Naive B cell (primary cell): Measurements from ENCODE around the gene SWT1. TPM values are rescaled to one million over a fixed set of nuclear protein-coding genes. Genes with fewer than 3 reads are reported as not detected.
A peak's percentile ranks its signal among the peaks of the same experiment; 100 is the strongest.

Source experiments
- ATAC-seq, 2 donors: fragments of 150-1000 bp; cut with Tn5 transposase; 2 replicates each; pipeline ENCODE4 v1.10.0; 2021; ENCODE audit warnings: low read depth in 2 of 2, mild to moderate bottlenecking in 2 of 2, moderate library complexity in 2 of 2
- DNase-seq: peaks from one replicate; pipeline ENCODE4 v3.0.0; 2022
- H3K27ac Mint-ChIP-seq, 6 donors: one replicate each; pipeline ENCODE4 v1.8.0; 2020 to 2022; ENCODE audit warnings: mild to moderate bottlenecking in 6 of 6, mixed read lengths in 6 of 6, moderate library complexity in 5 of 6, inconsistent platforms in 2 of 6
- H3K27me3 Mint-ChIP-seq, 3 donors: one replicate each; pipeline ENCODE4 v1.8.0; 2021 to 2022; ENCODE audit warnings: mixed read lengths in 3 of 3, mild to moderate bottlenecking in 1 of 3
- H3K36me3 Mint-ChIP-seq, 2 donors: one replicate each; pipeline ENCODE4 v1.8.0; 2020 to 2022; ENCODE audit warnings: mixed read lengths in 2 of 2, inconsistent platforms in 1 of 2, mild to moderate bottlenecking in 1 of 2
- H3K4me1 Mint-ChIP-seq, 3 donors: one replicate each; pipeline ENCODE4 v1.8.0; 2020 to 2022; ENCODE audit warnings: mixed read lengths in 3 of 3, inconsistent platforms in 1 of 3, mild to moderate bottlenecking in 1 of 3, moderate library complexity in 1 of 3
- H3K4me3 Mint-ChIP-seq, 8 donors: one replicate each; pipeline ENCODE4 v1.8.0; 2020 to 2022; ENCODE audit warnings: mild to moderate bottlenecking in 8 of 8, mixed read lengths in 8 of 8, moderate library complexity in 8 of 8, inconsistent platforms in 2 of 8
- H3K9me3 Mint-ChIP-seq, 7 donors: one replicate each; pipeline ENCODE4 v1.8.0; 2020 to 2022; ENCODE audit warnings: mixed read lengths in 7 of 7, mild to moderate bottlenecking in 5 of 7, inconsistent platforms in 2 of 7, moderate library complexity in 1 of 7
- polyA plus RNA-seq, 6 donors: library from polyadenylated mRNA; unstranded; fragments of 300-500 nt; fragmentation: Illumina TruSeq; gene quantifications; one replicate each; pipeline ENCODE4 v1.2.3, GENCODE V29; 2021; ENCODE audit warnings: low read depth in 6 of 6

Gene SWT1, protein sequence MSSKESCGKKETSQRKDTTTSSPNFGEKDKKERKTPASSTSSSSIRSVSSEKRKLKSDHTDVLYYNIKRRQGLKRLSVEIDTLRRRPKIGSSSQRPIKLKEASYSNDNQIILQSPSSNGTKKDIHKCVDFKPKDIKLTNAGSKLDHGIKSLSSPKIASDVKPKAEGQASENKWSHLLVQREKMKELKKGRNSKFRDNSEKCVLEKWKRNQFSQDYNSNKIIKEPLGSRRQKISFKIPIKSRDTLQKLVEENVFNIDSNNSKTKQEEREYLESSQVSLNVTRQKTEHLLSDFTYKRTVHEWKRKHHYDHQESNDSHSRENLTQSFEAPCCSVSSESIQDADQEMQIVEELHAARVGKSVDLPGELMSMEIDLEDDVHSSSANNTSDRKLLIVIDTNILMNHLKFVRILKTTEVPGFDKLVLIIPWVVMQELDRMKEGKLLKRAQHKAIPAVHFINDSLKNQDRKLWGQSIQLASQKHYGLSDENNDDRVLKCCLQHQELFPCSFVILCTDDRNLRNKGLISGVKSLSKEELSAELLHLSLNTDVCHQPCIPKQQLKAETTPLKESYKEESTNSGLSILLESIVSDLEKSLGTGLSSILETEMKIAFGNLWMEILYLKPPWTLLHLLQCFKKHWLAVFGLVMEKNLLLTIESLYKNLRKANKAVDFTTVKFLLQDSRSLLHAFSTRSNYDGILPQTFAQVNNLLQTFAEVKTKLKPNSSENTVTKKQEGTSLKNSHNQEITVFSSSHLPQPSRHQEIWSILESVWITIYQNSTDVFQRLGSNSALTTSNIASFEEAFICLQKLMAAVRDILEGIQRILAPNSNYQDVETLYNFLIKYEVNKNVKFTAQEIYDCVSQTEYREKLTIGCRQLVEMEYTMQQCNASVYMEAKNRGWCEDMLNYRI
- polyA plus RNA-seq: 1 to 10 TPM; 4.0 to 6.8 (median 5.3) TPM

DNA sequence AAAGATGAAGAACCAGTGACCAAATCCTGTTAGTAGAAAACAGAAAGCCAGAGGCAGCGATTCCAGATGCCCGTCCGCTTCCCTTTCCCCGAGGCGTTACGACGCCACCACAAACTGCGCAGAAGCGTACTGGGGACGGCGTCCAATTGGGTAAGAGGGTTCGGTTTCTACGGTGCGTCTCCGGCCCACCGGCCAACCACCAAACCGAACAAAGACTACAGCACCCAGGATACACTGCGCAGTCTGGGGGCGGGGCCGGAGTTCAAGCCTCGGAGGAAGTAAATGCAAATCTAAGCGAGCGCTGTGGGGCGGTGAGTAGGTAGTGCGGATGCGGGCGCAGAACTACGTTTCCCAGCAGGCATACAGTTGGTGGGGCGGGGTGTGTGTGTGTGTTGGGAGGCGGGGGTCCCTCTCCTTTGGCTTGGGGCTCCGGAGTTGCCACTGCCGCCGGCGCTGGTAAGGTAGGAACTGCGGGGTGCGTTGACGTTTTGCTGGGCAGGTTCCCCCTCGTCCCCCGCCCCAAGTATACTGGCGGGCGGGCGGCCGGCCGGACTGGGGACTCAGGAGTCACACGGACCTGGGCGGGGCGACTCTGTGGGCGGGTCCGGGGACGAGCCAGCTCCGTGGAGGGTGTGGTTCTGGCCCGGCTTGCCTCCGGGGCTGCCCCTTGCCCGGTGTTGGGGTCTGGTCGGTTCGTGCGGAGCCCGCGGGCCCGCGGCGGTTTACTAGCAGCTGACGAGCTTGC is at the start of gene SWT1, which contains the start of gene TRMT1L:
SWT1 (plus strand) TSS at position 314 of the 745 bp plus-strand sequence. CDS start 3,675 bp downstream, outside the sequence.
TRMT1L (minus strand) TSS at position 100 of the 745 bp plus-strand sequence. CDS start 241 bp downstream, outside the sequence.
- peaks cover 25 to 45% (median 36%) of the 10 kb centered on the region in 3 donors for H3K4me1 Mint-ChIP-seq
- peak; percentile 99 for DNase-seq
- H3K27me3 Mint-ChIP-seq: no peaks in the 10 kb centered on the region
- peak within 1 kb of the TSS; percentile 92 to 100 (median 99) for H3K4me3 Mint-ChIP-seq
- peak within 1 kb of the TSS; percentile 99 to 100 (median 100) for H3K27ac Mint-ChIP-seq
- peak; percentile 77 to 79 for ATAC-seq
- H3K9me3 Mint-ChIP-seq: no peaks in the 10 kb centered on the region
- H3K36me3 Mint-ChIP-seq: peaks cover 0 to 8% of the 10 kb centered on the region in 2 donors

DNA sequence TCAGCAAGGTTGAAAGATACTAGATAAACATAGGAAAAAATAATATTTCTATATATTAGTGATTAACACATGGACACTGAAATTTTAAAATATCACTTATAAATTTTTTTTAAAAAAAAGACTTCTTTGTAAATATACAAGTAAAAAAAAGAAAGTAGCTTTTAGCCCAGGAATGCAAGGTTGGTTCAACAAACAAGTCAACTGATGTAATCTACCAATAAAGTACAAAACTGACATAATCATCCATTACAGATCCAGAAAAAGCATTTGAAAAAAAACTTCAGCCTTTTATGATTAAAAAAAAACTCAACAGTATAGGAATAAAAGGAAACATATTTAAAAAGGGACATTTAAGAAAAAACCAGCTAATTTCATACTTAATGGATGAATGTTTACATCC is 48.6 kb upstream of the SWT1 start:
- H3K27me3 Mint-ChIP-seq: no peaks in the 10 kb centered on the region

DNA sequence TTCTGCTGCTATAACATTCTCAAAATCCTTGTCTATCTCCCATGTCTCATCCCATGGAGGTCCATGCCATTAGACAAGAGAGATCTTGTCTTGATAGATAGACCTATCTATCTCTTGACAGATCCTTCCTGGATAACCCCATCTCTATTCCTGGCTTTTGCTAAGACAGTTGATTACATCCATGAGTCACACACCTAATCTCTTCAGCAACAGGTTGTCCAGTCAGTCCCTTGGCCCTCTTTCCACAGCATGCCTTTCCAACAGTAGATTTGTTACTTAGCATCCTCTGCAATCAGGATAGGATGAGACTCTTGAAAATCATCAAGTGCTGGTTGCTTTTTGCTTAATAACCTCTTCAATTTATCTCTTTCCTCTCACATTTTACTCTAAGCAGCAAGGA is 46.8 kb upstream of the SWT1 start:
- Mint-ChIP-seq H3K27ac (no peak overlapping the region), H3K4me3 (no peak overlapping the region), H3K36me3 (peaks cover 10 to 19% of the 10 kb centered on the region in 2 donors), H3K27me3 (no peaks in the 10 kb centered on the region), H3K9me3 (peaks cover 10 to 50% (median 27%) of the 10 kb centered on the region in 7 donors), H3K4me1 (no peaks in the 10 kb centered on the region)
- no peak for DNase-seq
- ATAC-seq: no peak

More for the DNA sequence above, 48.6 kb upstream of the SWT1 start:
- ATAC-seq (no peak), DNase-seq (no peak)
- Mint-ChIP-seq H3K4me3 (no peak overlapping the region), H3K27ac (no peak overlapping the region), H3K4me1 (no peaks in the 10 kb centered on the region), H3K9me3 (peaks cover 10 to 50% (median 27%) of the 10 kb centered on the region in 7 donors), H3K36me3 (peaks cover 19% of the 10 kb centered on the region in 2 donors)

DNA sequence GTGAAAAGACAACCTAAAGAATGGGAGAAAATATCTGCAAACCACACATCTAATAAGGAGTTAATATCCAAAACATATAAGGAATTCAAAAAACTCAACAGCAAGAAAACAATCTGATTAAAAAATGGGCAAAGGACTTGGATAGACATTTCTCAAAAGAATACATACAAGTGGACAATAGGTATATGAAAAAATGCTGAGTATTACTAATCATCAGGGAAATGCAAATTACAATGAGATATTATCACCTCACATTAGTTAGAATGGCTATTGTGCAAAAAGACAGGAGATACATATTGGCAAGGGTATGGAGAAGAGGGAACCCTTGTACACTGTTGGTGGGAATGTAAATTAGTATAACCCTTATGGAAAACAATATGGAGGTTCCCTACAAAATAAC is 45.1 kb upstream of the SWT1 start:
- Mint-ChIP-seq H3K4me3 (no peak overlapping the region), H3K9me3 (peaks cover 10 to 42% (median 24%) of the 10 kb centered on the region in 7 donors), H3K36me3 (peaks cover 9 to 13% of the 10 kb centered on the region in 2 donors), H3K27me3 (no peaks in the 10 kb centered on the region), H3K27ac (peak overlapping the region in 1 of 6 donors; percentile 69), H3K4me1 (no peaks in the 10 kb centered on the region)
- ATAC-seq: no peak
- no peak for DNase-seq

DNA sequence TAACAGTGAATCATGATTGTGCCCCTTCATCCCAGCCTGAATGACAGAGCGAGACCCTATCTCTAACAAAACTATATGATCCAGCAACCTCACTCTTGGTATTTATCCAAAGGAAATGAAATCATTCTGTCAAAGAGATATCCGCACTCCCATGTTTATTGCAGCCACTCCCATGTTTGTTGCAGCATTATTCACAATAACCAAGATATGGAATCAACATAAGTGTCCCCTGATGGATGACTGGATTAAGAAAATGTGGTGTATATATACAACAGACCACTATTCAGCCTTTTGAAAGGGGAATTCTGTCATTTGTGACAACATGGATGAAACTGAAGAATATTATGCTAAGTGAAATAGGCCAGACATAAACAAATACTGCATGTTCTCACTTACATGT is 44.6 kb upstream of the SWT1 start:
- Mint-ChIP-seq H3K36me3 (peaks cover 9 to 18% of the 10 kb centered on the region in 2 donors), H3K4me3 (no peak overlapping the region), H3K4me1 (no peaks in the 10 kb centered on the region), H3K9me3 (peaks cover 10 to 37% (median 22%) of the 10 kb centered on the region in 7 donors), H3K27me3 (no peaks in the 10 kb centered on the region), H3K27ac (peak overlapping the region in 1 of 6 donors; percentile 69)
- no peak for DNase-seq
- ATAC-seq: no peak

DNA sequence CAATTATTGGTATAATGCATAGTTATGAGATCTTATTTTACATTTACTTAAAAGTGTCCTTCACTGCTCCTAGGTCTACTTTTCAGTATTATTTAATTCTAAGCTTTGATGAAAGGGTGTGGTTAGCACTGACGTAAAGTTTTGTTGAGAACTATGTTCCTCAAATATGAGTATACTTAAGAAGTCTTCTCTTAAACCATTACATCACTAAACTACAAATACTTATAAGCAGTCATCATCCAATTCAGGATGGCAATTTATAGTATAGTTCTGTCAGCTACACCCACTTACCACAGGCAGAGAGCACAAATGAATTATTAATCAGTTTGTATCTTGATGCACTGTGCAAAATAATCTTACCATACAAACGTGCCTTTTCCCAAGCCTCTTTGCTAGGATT is 27.3 kb upstream of the SWT1 start:
- ATAC-seq: no peak
- Mint-ChIP-seq H3K36me3 (peaks cover 29 to 30% of the 10 kb centered on the region in 2 donors), H3K27me3 (no peaks in the 10 kb centered on the region), H3K27ac (peak overlapping the region in 1 of 6 donors; percentile 85), H3K4me1 (no peaks in the 10 kb centered on the region), H3K4me3 (no peak overlapping the region), H3K9me3 (peaks cover 0 to 11% (median 5%) of the 10 kb centered on the region in 7 donors)
- no peak for DNase-seq

DNA sequence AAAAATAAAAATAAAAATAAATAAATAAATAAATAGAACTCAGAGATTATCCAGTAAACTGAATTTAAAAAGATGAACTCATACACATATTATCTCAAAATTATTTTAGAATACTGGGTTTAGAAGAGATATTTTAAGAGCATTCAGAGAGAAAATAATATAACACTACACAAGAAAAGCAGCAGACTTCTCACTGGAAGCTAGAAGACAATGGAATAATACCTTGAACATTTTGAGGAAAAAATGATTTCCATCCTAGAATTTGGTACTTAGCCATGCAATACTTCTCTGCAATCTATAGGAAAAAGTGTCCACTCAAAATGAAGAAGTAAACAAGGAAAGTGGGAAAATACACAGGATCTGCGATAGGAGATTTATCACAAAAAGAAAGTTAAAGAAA is 24.4 kb upstream of the SWT1 start:
- DNase-seq: no peak
- no peak overlapping the region for H3K4me3 Mint-ChIP-seq

DNA sequence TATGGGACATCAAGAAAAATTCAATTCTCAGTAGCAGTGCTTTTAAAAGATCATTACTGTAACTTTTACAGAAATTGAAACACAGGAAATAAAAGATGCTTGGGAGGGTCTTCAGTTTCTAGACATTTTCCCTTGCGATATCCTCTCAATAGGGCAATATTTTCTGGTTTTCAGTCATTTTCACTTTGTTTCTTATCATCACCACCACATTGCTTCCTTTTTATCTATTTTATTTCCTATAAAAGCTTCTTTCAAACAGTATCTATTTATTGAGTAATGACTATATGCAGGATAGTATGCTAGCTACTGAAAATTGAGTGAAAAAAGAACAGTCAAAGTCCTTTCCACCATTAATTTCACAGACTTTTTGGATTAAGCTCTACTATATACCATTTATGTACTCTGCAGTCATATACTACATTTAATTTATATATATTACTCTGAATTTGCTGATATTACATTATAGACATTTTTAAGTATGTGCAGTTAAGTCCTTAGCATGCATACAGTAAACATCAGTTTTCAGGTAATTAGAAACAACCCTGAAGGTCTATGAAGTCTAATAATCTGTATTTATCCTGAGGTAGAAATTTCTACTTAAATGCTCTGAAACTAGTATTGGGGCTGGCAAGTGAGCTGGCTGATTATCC is 18.9 kb upstream of the SWT1 start:
- no peak overlapping the region for H3K4me3 Mint-ChIP-seq
- H3K4me1 Mint-ChIP-seq: no peaks in the 10 kb centered on the region
- DNase-seq: no peak
- peaks cover 12 to 19% of the 10 kb centered on the region in 2 donors for H3K36me3 Mint-ChIP-seq
- no peak for ATAC-seq
- H3K9me3 Mint-ChIP-seq: peaks cover 0 to 5% (median under 1%) of the 10 kb centered on the region in 7 donors
- H3K27me3 Mint-ChIP-seq: no peaks in the 10 kb centered on the region
- peak overlapping the region in 1 of 6 donors; percentile 63 for H3K27ac Mint-ChIP-seq

More for the DNA sequence above, 24.4 kb upstream of the SWT1 start:
- ATAC-seq: no peak
- Mint-ChIP-seq H3K27me3 (no peaks in the 10 kb centered on the region), H3K9me3 (peaks cover 0 to 11% (median 5%) of the 10 kb centered on the region in 7 donors), H3K27ac (no peak overlapping the region), H3K36me3 (peaks cover 23 to 29% of the 10 kb centered on the region in 2 donors), H3K4me1 (no peaks in the 10 kb centered on the region)

DNA sequence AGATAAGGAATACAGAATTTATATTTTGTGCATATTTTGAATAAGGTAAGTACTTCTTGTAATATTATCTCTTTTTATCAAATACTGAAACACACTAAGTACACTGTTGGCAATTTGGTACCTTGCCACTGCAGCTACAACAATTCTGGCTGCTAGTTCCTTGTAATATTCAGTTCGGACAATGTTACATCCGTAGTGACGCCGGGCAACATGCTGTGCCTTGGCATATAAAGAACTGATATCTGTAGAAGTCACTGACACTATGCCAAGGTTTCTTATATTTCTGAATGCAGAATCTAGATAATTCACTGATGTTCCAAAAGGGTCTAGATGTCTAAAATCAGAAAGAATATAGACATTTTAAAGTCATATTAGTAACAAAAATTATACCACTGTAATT is 17.7 kb upstream of the SWT1 start:
- no peaks in the 10 kb centered on the region for H3K4me1 Mint-ChIP-seq
- no peak for ATAC-seq
- H3K27ac Mint-ChIP-seq: no peak overlapping the region
- H3K36me3 Mint-ChIP-seq: peaks cover 3 to 12% of the 10 kb centered on the region in 2 donors
- H3K27me3 Mint-ChIP-seq: no peaks in the 10 kb centered on the region
- no peak for DNase-seq
- no peak overlapping the region for H3K4me3 Mint-ChIP-seq
- H3K9me3 Mint-ChIP-seq: no peaks in the 10 kb centered on the region

DNA sequence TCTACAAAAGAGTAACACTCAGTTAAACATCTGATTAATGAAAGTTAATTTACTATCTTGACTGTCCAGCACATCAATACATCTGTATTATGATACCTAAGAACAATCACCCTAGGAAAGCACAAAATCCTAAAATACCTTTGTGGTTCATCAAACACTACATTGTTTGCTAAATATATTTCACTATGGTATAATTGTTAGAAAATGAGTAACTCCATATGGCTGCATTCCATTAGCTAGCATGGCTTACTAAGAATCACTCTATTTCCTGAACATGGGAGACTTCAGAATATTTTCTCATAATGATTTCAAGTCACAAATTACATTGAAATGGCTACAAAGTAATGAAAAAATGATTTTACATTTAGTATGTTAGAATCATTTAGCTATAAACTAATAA is 12.7 kb upstream of the SWT1 start:
- H3K4me3 Mint-ChIP-seq: no peak overlapping the region
- DNase-seq (no peak), ATAC-seq (no peak)
- peaks cover 14 to 29% of the 10 kb centered on the region in 2 donors for H3K36me3 Mint-ChIP-seq
- H3K9me3 Mint-ChIP-seq: no peaks in the 10 kb centered on the region
- H3K27ac Mint-ChIP-seq: no peak overlapping the region
- H3K27me3 Mint-ChIP-seq: no peaks in the 10 kb centered on the region
- H3K4me1 Mint-ChIP-seq: peaks cover 0 to 7% (median 5%) of the 10 kb centered on the region in 3 donors

DNA sequence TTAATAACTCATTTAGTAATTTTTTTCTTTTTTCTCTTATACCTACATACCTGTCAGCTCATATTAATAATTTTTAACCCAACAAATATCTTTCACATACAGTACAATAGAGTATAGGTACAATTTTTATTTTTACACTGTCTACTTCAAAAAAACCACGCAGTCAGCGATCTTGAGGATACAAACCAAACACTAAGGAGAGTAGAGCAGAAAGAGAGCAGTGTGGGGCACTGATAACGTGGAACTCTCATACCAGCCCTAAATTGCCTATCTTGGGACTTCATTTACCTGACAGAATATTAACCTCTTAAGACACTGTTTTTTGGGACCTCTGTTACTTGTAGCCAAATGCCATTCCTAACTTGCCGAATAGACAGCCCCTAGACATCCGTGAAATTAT is 5.8 kb upstream of the SWT1 start:
- no peak overlapping the region for H3K27ac Mint-ChIP-seq
- H3K27me3 Mint-ChIP-seq: no peaks in the 10 kb centered on the region
- peaks cover 7 to 20% of the 10 kb centered on the region in 2 donors for H3K36me3 Mint-ChIP-seq
- no peak overlapping the region for H3K4me3 Mint-ChIP-seq
- DNase-seq: no peak
- peaks cover 17 to 41% (median 25%) of the 10 kb centered on the region in 3 donors for H3K4me1 Mint-ChIP-seq
- no peaks in the 10 kb centered on the region for H3K9me3 Mint-ChIP-seq
- ATAC-seq: no peak

DNA sequence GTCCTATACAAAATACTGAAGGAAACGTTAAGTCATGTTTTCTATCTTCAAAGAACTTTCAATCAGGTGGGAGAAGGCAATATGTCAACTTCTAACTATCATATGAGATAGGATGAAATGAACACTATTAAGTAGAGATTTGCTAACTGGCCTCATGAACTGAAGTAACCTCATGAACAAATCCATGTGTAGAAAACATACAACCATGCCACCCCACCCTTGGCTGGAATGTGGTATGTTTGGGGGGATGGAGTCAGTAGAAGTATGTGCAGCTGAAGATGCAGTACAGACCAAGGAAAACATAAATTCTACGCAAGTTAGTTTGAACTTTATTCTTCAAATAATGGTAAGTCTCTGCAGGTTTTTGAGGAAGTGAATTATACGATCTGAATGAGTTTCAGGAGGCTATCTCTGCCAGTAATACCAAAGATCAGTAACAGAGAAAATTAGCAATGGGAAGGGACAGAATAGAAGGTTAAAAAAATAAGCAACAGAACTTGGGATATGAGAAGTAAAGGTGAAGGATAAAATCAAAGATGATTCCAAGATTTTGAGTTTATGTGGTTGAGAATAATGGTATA is 4.7 kb upstream of the SWT1 start:
- Mint-ChIP-seq H3K36me3 (peaks cover 7 to 26% of the 10 kb centered on the region in 2 donors), H3K27me3 (no peaks in the 10 kb centered on the region), H3K4me1 (peaks cover 17 to 41% (median 25%) of the 10 kb centered on the region in 3 donors), H3K27ac (peak overlapping the region in 5 of 6 donors; percentile 1 to 99 (median 21)), H3K9me3 (no peaks in the 10 kb centered on the region), H3K4me3 (peak overlapping the region in 5 of 8 donors; percentile 9 to 69 (median 40))
- DNase-seq (no peak), ATAC-seq (no peak)
